Stimulated activated CD4-positive, alpha-beta T cell treated with anti-CD3 and anti-CD28 coated beads, Interleukin-2, amount 100 ng/mL, for 48 hours (primary cell): Measurements from ENCODE around the gene TIA1.
A peak's percentile ranks its signal among the peaks of the same experiment; 100 is the strongest.
"Not testable (repeated sequence)": the region's sequence is repeated elsewhere in the genome, so short reads cannot be mapped to it uniquely, and the experiment has no call there.

Source experiments
- DNase-seq, 2 donors: peaks; one replicate each; pipeline ENCODE4 v3.0.0-alpha.2; 2020

The TIA1 gene, protein sequence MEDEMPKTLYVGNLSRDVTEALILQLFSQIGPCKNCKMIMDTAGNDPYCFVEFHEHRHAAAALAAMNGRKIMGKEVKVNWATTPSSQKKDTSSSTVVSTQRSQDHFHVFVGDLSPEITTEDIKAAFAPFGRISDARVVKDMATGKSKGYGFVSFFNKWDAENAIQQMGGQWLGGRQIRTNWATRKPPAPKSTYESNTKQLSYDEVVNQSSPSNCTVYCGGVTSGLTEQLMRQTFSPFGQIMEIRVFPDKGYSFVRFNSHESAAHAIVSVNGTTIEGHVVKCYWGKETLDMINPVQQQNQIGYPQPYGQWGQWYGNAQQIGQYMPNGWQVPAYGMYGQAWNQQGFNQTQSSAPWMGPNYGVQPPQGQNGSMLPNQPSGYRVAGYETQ

DNA sequence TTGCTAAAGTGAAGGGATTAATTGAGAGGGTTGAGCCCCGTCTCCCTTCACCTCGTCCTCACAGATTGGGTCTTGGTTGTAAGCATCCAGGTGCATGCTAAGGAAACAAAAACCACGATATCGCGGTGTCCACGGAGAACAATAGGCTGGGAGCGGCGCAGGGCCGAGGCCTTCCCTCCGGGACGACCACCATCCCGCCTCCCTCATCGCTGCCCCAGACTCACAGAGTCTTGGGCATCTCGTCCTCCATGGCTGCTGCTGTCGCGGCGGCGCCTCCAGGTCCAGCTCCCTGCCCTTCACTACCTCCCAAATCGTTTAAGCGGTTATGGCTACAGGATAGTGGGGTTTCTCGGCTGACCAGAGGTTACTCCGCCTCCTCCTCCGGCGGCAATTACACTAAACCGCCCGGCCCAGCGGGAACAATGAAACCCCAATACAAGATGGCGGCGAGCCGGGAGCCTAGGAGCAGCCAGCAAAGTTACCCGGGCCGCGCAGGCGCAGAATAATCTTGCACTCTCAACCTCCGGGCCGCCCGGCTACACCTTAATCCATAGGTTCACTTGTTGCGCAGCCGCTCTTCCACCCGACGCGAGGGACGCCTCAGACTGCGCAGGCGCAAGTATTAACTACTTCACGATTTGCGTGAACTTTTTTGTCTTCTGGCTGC is at the start of gene TIA1:
TIA1 (minus strand) TSS at position 448 of the 667 bp plus-strand sequence; CDS start at position 250, 198 bp downstream.
- DNase-seq: peak; percentile 97 to 98

DNA sequence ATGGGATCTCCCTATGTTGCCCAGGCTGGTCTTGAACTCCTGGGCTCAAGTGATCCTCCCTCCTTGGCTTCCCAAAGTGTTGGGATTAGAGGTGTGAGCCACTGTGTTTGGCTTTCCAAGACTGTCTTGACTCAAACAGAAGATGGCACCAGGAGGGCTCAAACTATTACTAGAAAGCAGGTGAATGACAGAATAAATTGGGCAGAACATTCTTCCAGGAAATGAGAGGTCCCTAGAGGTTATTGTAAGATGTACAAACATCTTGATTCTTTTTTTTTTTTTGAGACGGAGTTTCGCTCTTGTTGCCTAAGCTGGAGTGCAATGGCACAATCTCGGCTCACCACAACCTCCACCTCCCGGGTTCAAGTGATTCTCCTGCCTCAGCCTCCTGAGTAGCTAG is 49.4 kb upstream of the TIA1 start:
- not testable (repeated sequence) for DNase-seq

DNA sequence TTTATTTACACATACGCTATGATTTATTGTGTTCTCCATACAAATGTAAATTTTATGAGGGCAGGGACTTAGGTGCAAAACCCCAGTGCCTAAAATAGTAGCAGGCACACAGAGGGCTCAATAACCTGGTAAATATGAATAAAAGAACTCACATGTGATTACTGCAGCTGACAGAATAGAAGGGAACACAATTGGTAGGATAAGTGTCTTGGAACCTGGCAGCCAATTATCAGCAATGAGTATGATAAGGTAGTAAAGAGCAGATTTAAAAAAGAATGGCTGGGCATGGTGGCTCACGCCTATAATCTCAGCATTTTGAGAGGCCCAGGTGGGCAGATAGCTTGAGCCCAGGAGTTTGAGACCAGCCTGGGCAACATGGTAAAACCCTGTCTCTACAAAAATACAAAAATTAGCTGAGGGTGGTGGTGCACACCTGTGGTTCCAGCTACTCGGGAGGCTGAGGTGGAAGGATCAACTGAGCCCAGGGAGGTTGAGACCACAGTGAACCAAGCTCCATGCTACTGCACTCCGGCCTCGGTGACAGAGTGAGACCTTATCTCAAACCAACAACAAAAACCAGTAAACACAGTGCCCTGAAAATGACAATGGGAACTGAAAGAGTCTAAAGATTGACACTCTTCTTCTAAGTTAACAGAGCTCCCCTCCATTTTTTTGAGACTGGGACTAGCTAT is 35.2 kb upstream of the TIA1 start:
- no peak for DNase-seq

DNA sequence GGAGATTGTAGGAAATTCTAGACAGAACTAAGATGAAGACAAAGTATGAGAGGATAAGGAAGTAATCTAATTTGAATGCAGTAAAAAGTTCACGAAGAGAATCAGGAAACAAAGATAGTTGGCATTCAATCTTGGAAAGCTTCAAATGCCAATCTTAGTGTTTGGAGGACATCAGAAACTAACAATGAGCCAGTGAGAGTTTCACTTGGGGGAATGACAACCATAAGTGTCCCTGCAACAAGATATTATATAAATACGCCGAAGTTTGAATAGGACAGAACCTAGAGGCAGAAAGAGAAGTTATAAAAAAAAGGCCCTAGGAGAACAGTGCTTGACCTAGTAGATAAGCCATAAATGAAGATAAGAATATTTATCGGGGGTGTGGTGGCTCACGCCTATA is 34.0 kb upstream of the TIA1 start:
- no peak for DNase-seq

DNA sequence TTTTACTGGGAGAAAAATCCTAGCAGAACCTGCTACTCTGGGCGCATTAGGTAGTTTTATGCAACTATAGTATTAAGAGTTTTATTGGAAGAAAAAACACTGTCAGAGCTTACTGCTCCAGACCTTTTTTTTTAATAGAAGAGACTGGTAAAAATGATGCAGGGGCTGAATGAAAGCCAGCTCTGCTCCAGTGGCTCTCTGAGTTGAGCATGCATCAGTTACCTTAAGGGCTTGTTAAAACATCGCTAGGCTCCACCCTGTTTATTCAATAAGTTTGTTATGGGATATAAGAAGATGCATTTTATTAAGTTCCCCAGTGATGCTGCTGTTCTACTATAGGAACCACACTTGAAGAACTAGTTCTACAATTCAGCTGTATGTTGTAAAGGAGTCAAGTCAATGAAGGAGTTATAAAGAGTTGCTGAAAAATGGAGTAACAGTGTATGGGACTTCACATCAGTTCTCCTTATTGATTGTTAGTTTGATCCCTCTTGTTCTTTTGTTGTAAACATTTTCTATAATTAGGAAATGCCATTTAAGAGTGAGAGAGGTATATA is 31.9 kb upstream of the TIA1 start:
- no peak for DNase-seq

DNA sequence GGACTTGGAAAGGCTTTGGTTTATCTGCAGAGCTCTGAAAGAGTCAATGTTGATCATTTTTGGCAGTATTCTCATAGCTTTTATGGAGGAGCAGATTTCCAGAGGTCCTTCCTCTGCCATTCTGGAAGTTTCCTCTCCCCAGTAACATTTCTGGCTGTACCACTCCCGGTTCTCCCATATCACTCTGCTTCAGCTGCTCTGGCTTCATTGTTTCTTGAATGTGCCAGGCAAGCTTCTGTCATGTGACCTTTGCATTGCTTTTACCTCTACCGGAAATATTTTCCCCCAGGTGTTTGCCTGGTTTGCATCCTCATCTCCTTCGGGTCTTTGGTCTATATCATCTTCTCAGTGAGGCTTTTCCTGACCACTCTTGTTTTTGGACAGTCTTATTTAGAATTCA is 21.9 kb upstream of the TIA1 start:
- no peak for DNase-seq

DNA sequence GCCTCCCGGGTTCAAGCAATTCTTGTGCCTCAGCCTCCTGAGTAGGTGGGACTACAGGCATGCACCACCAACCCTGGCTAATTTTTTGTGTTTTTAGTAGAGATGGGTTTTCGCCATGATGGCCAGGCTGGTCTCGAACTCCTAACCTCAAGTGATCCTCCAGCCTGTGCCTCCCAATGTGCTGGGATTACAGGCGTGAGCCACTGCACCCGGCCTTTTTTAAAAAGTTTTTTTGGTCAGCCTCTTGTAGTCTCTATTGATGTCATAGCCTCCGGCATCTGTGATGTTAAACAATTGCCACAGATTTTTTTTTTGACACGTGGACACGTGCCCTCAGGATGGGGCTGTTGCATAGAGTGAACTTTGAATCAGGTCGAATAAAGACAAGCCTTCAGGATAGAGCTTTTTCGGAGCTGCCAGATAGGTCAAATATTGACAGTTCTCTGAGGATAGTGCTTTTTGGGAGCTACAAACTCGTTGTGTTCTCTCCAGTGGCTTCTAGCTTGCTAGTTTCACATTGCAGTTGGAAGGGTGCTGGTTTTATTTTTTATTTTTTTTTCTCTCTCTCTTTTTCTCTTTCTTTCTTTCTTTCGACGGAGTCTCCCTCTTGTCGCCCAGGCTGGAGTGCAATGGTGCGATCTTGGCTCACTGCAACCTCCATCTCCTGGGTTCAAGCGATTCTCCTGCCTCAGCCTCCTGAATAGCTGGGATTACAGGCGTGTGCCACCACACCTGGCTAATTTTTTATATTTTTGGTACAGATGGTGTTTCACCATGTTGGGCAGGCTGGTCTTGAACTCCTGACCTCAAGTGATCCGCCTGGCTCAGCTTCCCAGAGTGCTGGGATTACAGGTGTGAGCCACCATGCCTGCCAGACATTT is 21.2 kb upstream of the TIA1 start:
- not testable (repeated sequence) for DNase-seq

DNA sequence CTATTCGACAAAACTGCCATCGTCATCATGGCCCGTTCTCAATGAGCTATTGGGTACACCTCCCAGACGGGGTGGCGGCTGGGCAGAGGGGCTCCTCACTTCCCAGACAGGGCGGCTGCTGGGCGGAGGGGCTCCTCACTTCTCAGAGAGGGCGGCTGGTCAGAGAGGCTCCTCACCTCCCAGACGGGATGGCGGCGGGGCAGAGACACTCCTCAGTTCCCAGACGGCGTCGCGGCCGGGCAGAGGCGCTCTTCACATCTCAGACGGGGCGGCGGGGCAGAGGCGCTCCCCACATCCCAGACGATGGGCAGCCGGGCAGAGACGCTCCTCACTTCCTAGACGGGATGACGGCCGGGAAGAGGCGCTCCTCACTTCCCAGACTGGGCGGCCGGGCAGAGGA is 18.5 kb upstream of the TIA1 start:
- DNase-seq: not testable (repeated sequence)

DNA sequence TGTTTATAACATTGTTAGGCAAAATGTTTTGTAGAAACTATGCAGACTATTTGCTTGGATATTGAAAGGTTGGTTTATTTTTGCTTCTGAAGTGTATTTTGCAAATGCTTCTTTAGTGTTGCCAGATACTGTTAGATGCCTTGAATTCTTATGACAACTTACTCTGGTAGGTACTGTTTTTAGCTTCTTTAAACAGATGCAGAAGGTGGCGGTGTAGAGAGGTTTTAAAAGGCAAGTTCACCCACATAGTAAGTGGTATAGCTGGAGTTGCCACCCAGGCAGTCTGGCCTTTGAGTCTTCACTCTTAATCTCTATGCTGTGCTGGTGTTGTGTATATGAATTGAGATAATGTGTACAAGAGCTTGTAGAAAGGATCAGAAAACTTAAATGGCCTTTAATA is 13.1 kb upstream of the TIA1 start:
- DNase-seq: no peak

DNA sequence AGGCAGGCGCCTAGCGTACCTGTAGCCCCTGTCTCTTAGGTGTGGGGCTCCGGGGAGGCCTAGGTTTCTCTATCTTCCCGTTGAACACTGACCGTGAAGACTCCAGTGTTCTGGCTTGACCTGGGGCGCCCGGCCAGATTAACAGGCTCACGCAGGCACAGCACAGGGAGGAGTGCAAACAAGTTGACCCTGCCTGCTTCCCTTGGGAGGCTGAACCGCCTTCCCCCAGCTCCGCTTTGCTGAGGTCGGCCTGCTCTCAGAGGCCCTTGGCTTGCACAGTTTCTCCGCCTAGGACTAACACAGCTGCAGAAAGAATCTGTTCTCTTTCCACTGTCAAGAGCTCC is 10.1 kb upstream of the TIA1 start:
- peak in 1 of 2 donors; percentile 6 for DNase-seq

DNA sequence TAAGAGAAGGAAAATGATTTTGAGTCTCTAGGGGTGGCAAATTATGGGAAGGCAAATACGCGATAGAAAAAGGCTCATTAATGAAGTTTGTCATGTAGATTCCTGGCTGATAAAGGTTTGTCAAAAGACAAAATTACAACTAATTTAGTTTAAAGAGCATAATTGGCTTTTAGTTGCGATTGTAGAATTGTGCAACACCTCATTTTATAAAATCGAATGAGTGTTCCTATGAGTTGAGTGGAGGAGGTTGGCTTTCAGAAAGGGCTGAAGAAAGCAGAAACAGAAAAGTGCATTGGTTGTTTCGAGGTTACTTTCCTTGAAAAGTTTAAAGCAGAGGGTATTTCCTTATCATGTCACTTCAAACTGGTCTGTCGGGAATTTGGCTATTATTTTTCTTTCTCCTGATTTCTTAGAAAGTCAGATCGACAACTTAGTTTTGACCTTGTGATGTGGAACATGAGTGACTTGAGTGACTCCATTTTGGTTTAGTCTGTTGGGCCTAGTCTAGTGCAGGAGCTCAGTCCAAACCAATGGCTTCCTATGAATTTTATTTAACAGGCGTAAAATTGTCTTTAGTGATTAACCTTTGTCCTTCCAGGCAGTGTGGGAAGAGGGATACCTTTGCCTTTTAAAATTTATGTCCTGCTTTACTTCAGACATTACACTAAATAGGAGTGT is 7.3 kb upstream of the TIA1 start:
- DNase-seq: no peak

DNA sequence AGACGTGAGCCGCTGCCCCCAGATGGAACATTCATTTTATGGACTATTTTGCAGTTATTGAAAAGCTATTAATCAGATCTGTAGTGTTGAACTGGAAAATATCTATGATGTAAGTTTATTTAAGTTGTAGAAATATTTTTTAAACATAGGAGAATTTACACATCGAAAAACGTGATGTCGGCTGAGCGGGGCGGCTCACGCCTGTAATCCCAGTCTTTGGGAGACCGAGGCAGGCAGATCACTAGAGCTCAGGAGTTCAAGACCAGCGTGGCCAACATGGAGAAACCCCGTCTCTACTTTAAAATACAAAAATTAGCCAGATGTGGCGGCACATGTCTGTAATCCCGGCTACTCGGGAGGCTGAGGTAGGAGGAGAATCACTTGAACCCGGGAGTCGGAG is 2.0 kb upstream of the TIA1 start:
- no peak for DNase-seq

DNA sequence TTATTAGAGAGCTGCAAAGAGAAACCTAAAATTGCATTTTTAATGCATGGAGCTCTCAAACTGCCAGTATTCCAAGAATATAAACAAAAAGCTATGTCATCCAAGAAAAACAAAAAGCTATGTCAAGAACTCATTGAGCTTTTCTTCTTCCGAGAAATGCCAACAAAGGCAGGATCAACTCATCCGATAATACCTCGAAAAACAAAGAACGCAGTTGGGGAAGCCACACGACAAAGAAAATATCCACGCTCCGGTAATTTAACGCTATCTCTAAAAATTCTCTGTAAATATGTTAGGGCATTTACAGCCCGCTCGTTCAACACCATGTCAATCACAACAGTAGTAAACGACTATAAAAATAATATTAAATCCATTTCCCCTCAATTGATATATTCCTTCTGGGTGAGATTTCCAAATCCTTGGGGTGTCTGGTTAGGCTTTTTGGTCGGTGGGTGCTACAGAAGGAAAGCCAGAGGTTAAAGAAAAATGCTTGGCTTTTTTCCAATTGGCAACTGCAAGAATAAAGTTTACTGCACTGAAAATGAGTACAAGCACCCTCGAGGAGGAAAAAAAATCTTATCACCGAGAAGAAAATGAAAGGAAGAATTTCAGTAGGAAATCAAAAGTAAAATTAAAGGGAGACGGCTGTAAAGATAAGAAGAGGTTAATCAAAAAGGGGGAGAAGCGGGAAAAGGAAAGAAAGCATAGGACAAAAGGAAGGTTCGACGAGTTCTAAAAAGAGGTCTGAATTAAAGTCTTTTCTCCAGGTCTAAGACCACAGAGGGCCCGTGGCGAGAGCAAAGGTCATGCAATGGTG is 856 bp downstream of the TIA1 start:
- DNase-seq: no peak

DNA sequence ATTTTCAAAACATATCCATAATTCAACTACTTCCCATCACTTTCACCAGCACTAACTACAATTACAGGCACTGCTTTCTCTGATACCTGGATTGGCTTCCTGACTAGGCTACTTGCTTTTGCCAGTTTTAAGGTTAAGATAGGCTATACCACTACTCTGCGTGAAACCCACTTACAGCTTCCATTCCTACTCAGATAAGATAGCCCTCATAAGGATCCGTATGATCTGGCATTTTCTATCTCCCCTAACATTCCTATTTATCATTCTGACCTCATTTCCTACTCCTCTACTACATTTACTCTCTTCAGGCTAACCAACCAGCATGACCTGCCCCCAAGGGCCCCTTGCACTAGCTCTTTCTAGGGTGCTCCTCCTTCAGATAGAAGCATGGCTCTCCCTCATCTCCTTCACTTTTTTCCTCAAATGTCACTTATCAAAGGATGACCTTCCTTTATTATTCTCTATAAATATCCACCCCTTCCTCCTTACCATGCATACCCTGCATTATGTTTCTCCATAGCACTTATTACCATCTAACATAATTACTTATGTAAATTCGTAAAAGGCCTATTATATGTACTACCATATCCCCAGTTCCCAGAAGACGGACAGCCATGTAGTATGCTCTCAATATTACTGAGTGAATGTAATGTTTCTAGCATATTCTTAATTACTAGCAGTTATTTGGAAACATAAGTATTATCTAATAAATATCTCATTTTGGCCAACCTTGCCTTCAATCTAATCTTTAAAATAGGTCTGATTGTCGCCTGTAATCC is 4.4 kb downstream of the TIA1 start:
- no peak for DNase-seq

DNA sequence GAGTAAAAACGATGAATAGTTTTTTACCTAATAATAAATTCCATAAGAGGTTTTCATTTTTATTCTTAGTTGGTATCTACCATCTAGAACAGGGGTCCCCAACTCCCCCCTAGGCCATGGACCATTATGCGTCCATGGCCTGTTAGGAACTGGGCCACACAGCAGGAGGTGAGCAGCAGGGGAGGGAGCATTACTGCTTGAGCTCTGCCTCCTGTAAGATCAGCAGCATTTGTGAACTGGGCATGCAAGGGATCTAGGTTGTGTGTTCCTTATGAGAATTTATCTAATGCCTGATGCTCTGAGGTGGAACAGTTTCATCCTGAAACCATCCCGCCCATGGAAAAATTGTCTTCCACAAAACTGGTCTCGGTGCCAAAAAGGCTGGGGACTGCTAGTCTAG is 5.9 kb downstream of the TIA1 start:
- no peak for DNase-seq

DNA sequence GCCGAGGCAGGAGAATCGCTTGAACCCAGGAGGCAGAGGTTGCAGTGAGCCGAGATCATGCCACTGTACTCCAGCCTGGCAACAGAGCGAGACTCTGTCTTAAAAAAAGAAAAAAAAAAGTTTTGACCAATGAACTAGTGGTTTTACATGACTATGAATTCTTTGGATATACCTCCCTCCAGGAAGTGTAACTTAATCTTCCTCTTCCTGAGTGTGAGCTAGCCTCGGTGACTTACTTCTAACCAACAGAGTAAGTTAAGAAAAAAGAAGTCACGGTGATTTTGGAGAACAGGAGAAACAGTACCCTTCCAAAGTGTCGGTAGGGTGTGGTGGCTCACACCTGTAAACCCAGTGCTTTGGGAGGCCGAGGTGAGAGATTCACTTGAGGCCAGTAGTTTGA is 7.1 kb downstream of the TIA1 start:
- DNase-seq: no peak

DNA sequence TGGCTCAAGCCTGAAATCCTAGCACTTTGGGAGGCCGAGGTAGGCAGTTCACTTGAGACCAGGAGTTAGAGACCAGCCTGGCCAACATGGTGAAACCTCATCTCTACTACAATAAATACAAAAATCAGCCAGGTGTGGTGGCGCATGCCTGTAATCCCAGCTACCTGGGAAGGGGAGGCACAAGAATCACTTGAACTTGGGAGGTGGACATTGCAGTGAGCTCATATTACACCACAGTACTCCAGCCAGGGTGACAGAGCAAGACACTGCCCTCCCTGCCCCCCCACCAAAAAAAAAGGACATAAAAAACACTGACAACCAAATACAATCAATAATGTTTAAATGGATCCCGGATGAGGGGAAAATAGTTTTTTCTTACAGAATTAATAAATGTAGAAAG is 7.8 kb downstream of the TIA1 start:
- DNase-seq: no peak

DNA sequence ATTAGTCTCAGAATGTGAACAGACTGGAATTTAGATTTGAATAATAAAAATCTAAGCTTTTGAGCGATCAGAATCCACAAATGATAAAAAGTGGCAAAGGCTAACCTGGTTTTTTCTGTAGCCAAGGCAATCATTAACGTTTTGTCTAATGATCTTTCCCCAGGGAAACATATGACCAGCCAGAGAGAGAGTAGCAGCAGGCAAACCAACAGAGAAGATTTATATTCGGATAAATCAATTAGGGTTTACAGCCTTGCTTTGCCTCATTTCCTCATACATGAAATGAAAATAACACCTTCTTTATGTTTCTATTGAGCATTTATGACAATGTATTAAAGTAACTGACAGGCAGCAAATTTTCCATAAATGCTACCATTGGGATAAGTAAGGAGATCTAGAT is 14.5 kb downstream of the TIA1 start:
- DNase-seq: no peak

DNA sequence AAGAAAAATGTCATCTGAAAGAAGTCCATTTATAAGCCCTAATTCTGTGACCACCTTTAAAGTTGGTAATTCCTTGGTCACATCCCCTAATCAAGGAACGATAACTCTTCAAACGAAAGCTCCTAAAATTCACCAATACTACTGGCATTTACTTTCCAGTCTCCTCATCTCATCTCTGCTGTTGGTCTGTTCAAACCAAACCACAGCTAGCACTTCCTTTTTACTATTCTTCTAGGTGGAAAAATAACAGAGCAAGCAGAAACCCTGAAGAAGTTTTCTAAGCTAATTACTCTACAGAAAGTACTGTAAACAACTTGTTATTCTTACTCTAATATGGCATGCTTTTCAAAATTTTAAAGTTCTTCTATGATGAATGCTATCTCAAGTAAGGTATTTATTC is 21.6 kb downstream of the TIA1 start:
- DNase-seq: no peak

DNA sequence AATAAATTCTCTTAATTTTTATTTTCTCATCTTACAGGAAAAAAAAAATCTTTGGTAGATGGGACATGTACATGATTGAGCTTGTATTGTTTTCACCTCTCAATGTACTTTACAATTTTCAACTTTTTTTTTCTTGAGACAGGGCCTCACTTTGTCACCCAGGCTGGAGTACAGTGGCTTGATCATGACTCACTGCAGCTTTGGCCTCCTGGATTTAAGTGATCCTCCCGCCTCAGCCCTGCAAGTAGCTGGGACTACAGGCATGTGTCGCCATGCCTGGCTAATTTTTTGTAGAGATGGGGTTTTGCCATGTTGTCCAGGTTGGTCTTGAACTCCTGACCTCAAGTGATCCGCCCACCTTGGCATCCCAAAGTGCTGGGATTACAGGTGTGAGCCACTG is 25.1 kb downstream of the TIA1 start:
- DNase-seq: not testable (repeated sequence)
